ENCODE measurements around the gene CDCA7L. TPM values are rescaled to one million over a fixed set of nuclear protein-coding genes. Genes with fewer than 3 reads are reported as not detected.

Gene CDCA7L
- total RNA-seq, 2 donors from 2014 or later: 19.8 to 35.8 TPM

- Histone ChIP-seq H3K9me3 (no peaks in the 10 kb centered on the region), H3K4me1 (no peaks in the 10 kb centered on the region), H3K36me3 (no peaks in the 10 kb centered on the region), H3K9ac (ENCODE audit: low read depth in 2 of 2, low read length in 2 of 2) (no peak overlapping the region), H3K4me3 (no peak overlapping the region), H3K27ac (no peak overlapping the region), H3K27me3 (no peaks in the 10 kb centered on the region)
- no peak for DNase-seq
- intact Hi-C loops (cut with DNase I): no loop called here
- TF ChIP-seq, protein P1, sequence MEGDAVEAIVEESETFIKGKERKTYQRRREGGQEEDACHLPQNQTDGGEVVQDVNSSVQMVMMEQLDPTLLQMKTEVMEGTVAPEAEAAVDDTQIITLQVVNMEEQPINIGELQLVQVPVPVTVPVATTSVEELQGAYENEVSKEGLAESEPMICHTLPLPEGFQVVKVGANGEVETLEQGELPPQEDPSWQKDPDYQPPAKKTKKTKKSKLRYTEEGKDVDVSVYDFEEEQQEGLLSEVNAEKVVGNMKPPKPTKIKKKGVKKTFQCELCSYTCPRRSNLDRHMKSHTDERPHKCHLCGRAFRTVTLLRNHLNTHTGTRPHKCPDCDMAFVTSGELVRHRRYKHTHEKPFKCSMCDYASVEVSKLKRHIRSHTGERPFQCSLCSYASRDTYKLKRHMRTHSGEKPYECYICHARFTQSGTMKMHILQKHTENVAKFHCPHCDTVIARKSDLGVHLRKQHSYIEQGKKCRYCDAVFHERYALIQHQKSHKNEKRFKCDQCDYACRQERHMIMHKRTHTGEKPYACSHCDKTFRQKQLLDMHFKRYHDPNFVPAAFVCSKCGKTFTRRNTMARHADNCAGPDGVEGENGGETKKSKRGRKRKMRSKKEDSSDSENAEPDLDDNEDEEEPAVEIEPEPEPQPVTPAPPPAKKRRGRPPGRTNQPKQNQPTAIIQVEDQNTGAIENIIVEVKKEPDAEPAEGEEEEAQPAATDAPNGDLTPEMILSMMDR (IDR thresholded peaks at IDR 0.05): no peak
Observed at GRCh38 chr7:21898265-21898930, 47.3 kb downstream of the CDCA7L start.

- no peak for DNase-seq
- Histone ChIP-seq H3K9me3 (no peaks in the 10 kb centered on the region), H3K4me1 (no peaks in the 10 kb centered on the region), H3K4me3 (no peak overlapping the region), H3K27me3 (no peaks in the 10 kb centered on the region), H3K36me3 (no peaks in the 10 kb centered on the region), H3K9ac (ENCODE audit: low read depth in 2 of 2, low read length in 2 of 2) (no peak overlapping the region), H3K27ac (no peak overlapping the region)
- intact Hi-C loops (cut with DNase I): no loop called here
- TF ChIP-seq, protein P1 (IDR thresholded peaks at IDR 0.05): no peak
Observed at GRCh38 chr7:21893401-21893800, 52.3 kb downstream of the CDCA7L start.

DNA sequence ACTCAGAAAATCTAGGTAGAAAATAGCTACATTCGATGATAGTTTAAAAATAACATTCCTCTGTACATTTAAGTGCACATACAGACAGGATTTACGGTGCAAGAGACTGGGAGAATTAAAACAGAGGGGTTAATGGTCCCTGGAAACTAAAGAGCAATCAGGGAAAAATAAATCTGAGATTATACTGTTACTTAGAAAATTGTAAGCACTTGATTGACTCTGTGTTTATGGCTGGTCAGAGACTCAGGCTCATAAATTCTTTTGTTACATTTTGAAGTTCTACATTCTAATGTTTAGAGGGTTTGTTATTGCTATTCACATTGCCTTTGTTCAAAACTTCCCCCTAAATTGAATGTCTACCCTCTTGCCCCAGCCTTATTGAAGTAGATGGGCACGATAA, 54.4 kb downstream of the CDCA7L start:
- H3K27me3 ChIP-seq: no peaks in the 10 kb centered on the region
- H3K36me3 ChIP-seq: no peaks in the 10 kb centered on the region
- H3K4me3 ChIP-seq: no peak overlapping the region
- no peak overlapping the region for H3K9ac ChIP-seq (ENCODE audit: low read depth in 2 of 2, low read length in 2 of 2)
- intact Hi-C loops (cut with DNase I): no loop called here
- no peak for DNase-seq
- TF ChIP-seq, protein P1 (IDR thresholded peaks at IDR 0.05): no peak
- H3K4me1 ChIP-seq: no peaks in the 10 kb centered on the region
- no peak overlapping the region for H3K27ac ChIP-seq
- H3K9me3 ChIP-seq: no peaks in the 10 kb centered on the region

- intact Hi-C loops (cut with DNase I): no loop called here
- TF ChIP-seq, protein P1 (IDR thresholded peaks at IDR 0.05): no peak
- Histone ChIP-seq H3K9me3 (no peaks in the 10 kb centered on the region), H3K4me3 (no peak overlapping the region), H3K36me3 (no peaks in the 10 kb centered on the region), H3K27me3 (no peaks in the 10 kb centered on the region), H3K9ac (ENCODE audit: low read depth in 2 of 2, low read length in 2 of 2) (no peak overlapping the region), H3K27ac (no peak overlapping the region), H3K4me1 (no peaks in the 10 kb centered on the region)
- no peak for DNase-seq
Observed at GRCh38 chr7:21887779-21888178, 57.9 kb downstream of the CDCA7L start.

DNA sequence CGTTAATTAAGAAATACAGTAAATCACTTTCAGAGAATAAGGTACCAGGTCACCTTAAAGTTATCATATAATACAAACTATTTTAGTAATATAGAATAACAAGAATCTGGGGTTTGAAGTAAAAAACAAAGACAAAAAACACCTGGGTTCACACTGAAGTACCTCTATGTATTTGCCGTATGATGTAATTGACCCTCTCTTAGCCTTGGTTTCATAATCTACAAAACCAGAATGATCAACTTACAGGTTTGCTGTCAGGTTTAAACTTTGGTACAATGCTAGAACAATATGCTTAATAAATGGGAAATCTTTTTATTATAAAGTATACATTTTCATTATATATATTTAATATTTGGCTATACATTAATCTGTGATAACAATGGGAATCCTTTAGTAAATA, 58.3 kb downstream of the CDCA7L start:
- intact Hi-C loops (cut with DNase I): no loop called here
- TF ChIP-seq, protein P1 (IDR thresholded peaks at IDR 0.05): no peak

More for the DNA sequence above, 58.3 kb downstream of the CDCA7L start:
- no peak for DNase-seq
- Histone ChIP-seq H3K9ac (ENCODE audit: low read depth in 2 of 2, low read length in 2 of 2) (no peak overlapping the region), H3K27ac (no peak overlapping the region), H3K9me3 (no peaks in the 10 kb centered on the region), H3K4me1 (no peaks in the 10 kb centered on the region), H3K27me3 (no peaks in the 10 kb centered on the region), H3K4me3 (no peak overlapping the region), H3K36me3 (no peaks in the 10 kb centered on the region)

Data from colonic mucosa (tissue), 4 donors.